Cardiac fibroblast (primary cell): ENCODE measurements around the gene RANGRF.
A peak's percentile ranks its signal among the peaks of the same experiment; 100 is the strongest.

ENCODE experiments used
- DNase-seq, 2 donors: peaks; one replicate each; pipeline versions ENCODE4 v3.0.0 to v3.0.0-alpha.2; 2010; ENCODE audit warnings: low read depth in 2 of 2
- H3K4me3 ChIP-seq, 2 donors: replicated peaks in 1 of 2; 1 replicate in 1 of 2; 2 replicates in 1 of 2; pipeline ENCODE4 v1.5.1; 2011; ENCODE audit warnings: low read depth in 2 of 2, low read length in 2 of 2, mild to moderate bottlenecking in 2 of 2, moderate library complexity in 1 of 2
- TF ChIP-seq, protein P1 (sequence below): IDR thresholded peaks from one replicate; pipeline ENCODE4 v1.5.1; 2011; ENCODE audit warnings: low read depth, mild to moderate bottlenecking, low read length, inconsistent platforms

RANGRF gene

DNA sequence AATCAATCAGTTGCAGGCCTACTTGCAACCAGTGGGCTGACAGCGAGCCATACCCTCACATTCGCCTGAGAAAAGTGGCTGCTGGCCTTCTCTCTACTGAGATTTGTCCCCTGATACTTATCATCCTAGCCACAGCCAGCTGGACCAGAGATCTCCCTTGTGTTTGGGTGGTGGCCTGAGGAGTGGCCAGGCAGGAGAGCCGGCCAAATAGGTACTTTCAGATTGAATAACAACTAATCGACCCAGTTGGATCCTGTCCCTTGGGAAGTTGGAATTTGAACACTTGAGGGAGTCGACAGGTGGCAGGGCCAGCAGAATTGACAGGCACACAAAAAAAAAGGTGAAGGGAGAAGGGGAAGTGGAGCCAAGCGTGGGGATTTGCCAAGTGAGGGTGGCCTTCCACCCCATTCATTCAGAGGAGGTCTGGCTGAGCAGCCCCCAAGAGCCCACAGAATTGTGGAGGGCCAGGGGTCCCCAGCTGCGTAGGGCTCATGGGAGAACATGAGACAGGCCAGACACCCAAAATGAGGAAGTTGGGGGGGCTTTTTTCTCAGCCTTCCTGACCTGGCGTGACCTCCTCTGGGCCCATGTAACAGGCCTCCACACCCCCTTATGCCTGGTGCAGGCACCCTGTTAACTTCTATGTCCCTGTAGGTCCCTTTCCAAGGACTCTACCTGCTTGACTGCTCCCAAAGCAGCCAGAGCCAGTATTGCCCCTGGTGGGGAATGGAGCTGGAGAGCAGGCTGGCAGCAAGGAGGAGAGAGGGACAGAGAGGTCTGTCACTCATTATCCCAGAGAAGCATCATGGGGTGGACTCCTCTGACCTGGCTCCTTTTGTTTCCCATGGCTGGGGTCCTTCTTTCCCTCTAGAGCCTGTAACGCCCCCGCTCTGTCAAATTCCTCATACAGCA, 2.9 kb upstream of the RANGRF start:
- TF ChIP-seq, protein P1, sequence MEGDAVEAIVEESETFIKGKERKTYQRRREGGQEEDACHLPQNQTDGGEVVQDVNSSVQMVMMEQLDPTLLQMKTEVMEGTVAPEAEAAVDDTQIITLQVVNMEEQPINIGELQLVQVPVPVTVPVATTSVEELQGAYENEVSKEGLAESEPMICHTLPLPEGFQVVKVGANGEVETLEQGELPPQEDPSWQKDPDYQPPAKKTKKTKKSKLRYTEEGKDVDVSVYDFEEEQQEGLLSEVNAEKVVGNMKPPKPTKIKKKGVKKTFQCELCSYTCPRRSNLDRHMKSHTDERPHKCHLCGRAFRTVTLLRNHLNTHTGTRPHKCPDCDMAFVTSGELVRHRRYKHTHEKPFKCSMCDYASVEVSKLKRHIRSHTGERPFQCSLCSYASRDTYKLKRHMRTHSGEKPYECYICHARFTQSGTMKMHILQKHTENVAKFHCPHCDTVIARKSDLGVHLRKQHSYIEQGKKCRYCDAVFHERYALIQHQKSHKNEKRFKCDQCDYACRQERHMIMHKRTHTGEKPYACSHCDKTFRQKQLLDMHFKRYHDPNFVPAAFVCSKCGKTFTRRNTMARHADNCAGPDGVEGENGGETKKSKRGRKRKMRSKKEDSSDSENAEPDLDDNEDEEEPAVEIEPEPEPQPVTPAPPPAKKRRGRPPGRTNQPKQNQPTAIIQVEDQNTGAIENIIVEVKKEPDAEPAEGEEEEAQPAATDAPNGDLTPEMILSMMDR, result no peak
- DNase-seq, result no peak
- H3K4me3 ChIP-seq, result no peak overlapping the region

DNA sequence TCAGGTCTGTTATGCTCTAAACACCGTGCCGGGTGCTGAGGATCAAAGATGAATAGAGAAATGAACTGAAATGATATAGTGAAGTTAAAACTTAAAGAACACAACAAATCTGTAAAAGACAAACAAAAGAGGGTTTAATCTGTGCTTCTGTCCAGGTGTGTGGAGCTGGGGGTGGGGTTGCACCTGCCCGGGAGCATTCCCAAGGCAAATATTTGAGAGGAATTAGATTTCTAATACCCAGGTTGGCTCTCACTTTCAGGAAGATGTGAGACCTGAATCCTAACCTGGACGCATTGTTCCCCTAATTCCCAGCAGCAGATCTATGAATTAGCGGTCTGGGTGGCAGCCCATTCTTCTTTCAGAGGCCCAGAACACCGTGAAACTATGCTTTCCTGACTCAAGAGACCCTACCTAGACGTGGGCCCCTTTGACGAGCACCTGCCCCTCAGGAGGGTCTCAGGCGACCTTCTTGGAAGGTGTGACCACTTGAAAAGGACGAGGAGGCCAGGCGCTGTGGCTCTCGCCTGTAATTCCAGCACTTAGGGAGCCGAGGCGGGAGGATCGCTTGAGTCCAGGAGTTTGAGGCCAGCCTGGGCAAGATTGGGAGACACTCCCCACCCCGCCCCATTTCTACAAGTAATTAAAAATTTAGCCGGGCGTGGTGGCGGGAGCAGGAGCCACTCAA, 677 bp upstream of the RANGRF start:
- DNase-seq, result no peak
- TF ChIP-seq, protein P1, result no peak
- peak overlapping the region; percentile 87 to 88 for H3K4me3 ChIP-seq

DNA sequence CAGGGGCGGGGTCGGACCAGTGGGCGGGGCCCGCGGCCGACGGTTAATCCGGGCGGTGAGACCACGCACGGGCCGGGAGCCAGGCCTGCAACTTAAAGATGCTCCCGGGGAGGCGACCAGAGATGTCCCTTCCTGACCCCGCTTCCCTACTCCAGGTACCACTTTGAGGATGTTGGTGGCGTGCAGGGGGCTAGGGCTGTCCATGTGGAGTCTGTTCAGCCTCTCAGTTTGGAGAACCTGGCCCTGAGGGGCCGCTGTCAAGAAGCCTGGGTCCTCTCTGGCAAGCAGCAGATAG, 580 bp downstream of the RANGRF start:
- TF ChIP-seq, protein P1, result no peak
- no peak for DNase-seq
- H3K4me3 ChIP-seq, result peak overlapping the region; percentile 87 to 88

DNA sequence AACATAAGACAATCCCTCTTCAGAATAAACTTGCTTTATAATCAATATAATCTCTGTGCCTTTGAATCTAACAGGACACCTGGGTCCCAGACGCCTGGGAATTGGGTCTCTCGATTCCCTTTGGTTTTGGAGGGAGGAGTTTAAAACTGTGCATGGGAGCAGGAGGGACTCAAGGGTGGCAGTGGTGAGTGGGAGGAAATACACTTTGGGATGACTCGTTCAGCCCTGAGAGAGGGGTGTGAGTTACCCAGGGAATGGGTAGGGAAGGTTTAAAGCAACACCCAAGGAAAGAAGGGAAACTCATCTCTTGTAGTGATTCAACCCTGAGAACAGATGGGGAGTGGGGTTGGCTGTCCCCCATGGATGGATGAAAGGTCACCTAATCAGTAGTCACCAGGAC, 1.6 kb downstream of the RANGRF start:
- DNase-seq, result no peak
- no peak overlapping the region for H3K4me3 ChIP-seq
- TF ChIP-seq, protein P1, result no peak

DNA sequence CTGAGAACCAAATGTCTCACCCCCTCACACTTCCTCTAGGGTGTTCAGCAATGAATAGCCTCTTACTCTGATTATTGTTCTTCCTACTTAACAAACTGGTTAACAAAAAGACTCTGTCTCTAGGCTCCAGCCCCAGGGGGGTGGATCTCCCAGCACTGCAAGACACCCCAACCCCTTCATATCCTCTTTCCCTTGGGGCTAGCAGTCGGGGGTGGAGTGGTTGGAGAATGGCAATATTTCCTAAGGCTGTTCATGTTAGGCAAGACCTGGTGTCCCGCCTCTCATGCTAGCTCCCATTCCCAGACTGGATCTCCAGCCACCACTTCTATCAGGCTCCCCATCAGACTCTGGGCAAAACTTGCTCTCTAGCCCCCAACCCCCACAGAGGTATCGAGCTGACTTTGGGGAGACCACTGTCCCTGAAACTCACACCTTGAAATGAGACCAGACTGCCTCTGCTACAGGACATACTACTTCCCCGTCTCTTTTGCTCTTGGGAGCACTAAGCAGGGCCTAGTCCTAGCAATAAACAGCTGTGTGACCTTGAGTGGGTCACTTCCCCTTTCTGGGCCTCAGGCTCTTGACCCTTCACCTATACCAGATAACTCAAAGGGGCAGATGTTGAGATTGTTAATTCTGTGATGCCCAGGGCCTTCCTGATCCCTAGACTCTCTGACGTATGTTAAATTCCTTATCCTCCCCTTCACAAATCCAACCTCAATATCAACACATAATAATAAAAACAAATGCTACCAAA, 4.3 kb downstream of the RANGRF start:
- no peak for DNase-seq
- no peak overlapping the region for H3K4me3 ChIP-seq
- TF ChIP-seq, protein P1, result no peak

DNA sequence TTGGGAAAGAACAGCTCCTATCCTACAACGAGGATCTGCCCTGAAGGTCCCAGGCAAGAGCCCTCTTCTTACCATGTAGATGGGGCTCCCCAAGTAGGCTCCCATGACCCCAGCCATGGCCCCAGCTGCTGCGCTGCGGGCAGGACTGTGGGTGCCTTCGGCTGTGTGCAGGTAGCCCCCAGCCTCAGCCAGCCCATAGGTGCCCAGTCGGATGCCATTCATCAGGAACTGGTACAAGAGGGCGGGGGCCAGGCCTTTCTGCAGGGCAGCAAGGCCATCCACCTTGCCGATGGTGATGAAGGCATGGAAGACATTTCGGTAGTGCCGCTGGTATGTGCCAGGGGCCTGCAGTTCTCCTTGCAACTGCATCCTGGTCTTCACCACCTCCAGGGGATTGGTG, 5.9 kb downstream of the RANGRF start:
- TF ChIP-seq, protein P1, result no peak
- DNase-seq, result no peak
- no peak overlapping the region for H3K4me3 ChIP-seq
